GM21737 (cell line): ENCODE data around the gene CASZ1.

Experiments used
- ATAC-seq: cut with Tn5 transposase; IDR thresholded peaks from one replicate; pipeline ENCODE4 v1.9.1; 2021; ENCODE audit warnings: mild to moderate bottlenecking, moderate library complexity; ENCODE audit not compliant: unreplicated experiment

CASZ1 gene

GRCh38 chr1:10688409-10688786, 108.0 kb downstream of the CASZ1 start:
- ATAC-seq: no peak

- ATAC-seq: no peak
Measured at GRCh38 chr1:10687782-10688408, 108.6 kb downstream of the CASZ1 start.

DNA sequence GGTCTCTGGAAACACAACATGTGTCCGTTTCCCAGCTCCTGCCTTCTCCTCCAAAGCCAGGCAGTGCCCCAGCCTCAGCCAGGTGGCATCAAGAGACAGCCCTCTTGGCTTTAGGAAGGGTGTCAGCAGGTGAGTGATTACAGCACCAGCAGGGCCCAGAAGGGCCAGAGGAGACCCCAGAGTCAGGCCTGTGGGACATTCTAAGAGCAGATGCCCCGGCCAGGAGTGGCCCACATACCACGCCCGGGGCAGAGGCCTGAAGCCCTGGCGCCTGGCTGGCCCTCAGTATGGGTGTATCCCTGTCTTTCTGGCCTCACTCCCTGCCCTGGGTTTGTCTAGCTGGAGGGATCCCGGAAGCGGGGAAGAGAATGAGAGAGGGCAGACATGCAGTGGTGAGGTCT, 109.2 kb downstream of the CASZ1 start:
- ATAC-seq: no peak

DNA sequence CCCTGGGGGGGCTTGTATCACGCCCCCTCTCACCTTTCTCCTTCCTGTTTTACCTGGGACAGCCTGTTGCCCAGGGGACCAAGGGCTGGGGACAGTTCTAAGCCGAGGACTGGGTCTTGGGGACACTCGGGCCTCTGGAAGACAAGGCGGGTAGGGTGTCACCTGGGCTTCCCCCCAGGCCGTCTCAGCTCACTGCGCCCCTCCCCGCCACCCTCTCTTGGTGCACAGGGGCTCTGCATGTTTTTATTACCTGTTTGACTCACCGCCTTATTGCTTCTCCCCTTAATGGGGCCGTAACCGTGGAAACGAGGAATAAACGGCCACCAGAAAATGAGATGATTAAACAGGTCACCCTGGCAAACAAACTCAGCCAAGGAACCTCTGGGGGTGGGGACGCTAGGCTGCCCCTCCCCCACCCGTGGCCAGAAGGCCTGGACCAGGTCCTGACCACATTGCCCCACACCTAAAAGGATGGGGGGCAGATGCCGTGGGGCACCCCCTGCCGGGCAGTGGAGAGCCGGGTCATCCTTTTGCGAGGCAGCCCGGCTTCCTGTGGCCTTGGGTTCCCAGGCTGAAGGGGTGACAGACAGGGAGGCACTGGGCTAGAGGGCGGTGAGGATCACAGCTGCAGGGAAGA, 109.9 kb downstream of the CASZ1 start:
- ATAC-seq: no peak

DNA sequence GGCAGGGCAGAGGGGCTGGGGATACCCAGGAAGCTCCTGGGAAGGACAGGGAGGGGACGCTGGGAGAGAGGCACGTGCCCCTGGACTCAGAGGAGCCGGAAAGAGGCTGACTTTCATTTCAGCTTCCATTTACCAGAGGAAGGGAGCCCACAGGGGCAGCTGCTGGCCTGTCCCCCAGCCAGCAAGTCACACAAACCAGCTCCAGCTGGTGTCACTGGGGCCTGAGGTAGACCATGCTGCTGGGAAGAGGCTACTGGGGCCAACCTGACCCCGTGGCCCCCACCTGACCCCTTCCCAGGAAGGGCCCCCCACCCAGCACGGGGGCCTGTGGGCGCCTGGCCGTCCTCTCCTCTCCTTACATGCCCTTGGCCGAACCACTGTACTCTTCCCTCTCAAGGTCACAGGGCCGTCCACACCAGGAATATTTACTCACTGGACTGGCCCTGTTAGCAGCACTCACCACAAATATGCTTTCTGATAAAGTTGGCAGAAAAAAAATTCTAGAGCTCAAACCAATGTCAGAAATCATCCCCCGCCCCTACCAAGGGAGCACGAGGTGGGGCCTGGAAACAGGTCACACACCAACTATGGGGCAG, 110.5 kb downstream of the CASZ1 start:
- no peak for ATAC-seq

DNA sequence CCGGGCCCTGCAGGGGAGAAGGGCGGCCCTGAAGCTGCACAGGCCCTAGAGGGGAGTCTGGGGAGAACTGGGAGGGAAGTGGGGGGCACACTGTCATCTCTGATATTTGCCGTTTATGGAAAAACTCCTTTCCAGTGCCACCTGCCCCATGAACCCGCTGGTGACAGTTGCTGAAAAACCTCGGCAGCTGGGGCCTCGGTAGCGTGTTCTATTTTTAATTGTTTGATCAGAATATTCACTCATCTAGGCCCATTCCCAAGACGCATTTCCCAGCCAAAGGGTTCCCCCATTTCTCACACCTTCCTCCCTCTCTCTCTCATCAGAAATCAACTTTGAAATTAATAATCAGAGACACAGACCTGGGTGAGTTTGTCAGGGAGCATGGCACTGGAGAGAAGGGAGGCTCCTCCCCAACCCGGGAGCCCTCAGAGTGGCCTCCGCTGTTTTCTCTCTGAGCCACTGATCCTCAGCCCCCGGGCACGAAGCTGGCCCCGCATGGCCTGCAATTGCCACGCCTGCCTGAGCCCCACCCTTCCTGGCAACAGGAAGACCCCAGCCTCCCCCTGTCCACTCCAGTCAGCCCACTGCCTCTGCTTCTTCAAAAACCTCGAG, 111.1 kb downstream of the CASZ1 start:
- no peak for ATAC-seq

- ATAC-seq: no peak
Measured at GRCh38 chr1:10684221-10684620, 112.2 kb downstream of the CASZ1 start.

DNA sequence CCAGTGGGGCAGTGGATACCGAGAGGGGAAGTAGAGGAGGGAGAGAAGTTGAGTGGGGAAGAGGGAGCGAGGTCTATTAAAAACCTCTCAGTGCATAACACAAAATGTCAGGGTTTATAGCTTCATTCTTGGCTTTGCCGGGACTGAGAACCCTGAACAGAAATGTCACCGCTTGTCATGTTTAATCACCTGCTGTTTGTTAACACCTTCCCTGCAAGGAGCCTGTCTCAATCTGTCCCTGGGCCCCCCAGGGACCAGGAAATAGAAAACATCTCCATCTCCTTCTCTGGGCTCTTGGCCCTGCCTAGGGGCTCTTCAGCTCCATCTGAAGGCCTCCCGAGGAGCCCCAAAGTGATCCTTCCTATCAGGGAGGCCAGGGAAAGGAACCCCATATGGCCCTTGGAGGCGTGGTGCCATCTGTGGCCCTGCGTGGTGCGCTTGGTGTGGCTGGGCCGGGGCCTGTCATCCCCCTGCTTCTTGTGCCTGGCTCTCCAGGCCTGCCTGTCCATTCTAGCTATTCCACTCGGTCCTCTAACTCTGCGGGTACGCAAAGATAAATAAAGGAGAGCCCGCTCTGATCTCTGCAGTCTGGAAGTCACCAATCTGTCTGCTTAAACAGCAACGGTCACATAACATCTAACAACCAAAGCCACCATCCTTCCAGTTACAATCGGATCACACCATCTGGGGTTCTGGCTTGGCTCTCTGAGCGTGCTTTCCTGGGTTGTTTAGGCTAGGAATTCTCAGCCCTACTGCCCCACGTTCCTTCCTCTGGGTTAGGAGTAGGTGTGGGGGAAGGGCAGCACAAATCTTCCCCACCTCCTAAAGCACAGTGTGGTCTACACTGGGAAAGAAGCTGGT, 113.8 kb downstream of the CASZ1 start:
- ATAC-seq: no peak

- no peak for ATAC-seq
Measured at GRCh38 chr1:10682108-10682445, 114.4 kb downstream of the CASZ1 start.

DNA sequence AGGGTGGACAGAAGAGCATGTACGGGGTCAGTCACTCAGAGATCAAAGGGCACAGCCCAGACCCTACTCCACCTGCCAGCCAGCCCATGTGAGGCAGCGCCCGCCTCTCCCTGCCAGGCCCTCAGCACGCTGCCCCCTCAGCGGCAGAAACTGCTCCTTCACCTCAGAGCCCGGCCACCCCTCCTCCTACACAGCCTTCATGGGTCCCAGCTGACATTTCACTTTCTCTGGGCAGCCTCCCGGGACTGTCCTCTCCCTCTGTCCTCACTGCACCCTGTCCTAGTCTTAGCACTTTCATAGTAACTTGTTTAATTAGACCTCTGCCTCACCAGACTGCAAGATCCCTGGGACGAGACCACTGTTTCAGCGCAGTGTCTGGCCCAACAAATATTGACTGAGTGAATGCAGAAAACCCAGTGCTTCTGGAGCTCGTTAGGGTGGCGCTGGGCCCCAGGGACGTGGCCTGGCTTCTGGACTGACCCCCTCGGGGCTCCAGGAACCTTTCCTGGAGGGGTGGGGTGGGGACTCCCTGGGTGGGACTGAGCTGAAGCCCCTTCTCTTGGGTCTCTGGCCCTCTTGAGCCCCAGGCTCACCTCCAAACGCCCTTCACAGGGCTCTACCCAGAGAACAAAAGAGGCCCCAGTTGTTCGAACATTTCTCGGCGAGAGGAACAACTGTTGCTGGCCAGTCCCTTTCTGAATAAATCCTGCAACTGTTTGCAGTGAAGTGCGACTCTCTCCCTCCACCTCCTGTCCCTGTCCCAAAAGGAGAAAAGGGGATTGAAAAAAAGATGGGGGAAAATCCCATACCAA, 114.9 kb downstream of the CASZ1 start:
- no peak for ATAC-seq

DNA sequence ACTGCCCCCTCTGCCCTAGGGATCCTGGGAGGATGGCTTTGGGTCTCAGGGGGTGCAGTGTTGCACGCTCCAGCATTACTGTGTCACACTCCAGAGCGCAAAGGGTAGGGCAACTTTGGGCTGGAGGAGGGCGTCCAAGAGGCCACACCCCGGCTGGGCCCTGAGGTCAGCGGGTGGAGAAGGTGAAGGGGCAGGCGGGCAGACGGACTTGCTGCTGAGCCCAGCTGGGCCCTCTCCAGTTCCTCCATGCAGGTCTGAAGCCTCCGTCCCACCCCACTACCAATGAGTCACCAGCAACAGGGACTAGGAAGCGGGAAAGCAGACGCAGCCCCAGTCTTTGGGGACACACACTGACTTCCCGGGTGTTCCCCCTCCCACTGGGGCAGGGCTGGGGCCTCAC, 116.0 kb downstream of the CASZ1 start:
- ATAC-seq: no peak

DNA sequence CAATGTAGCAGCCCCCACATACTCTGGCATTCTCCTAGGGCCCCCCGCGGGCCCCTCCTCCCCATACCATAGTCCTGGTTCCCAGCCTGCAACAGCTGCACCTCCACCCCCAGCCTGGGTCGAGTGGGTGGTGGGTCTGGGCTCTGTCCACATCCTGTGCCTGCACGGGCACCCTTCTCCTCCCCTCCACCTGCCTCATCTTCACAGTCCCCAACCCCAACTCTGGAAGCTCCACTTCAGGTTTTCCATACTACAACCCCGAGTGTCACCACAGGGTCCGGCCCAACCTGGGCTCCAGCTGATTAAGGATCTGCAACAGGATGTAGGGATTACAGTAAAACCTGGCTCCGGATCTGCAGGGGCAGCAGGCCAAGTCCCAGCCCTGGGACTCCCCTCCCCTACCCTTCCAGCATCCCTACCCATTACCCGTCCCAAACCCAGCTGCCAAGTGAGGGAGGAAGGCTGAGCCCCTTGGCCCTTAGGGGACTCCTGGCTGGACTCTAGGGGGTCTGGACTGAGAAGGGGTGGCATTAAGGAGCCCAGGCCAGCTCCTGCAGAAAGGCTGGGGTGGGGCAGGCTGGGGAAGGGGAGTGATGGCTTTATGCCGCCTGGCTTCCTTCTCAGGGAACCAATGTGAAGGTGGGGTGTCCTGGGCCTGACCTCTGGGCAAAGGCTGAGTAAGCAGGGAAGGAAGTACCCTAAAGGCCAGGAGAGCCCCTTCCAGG, 116.8 kb downstream of the CASZ1 start:
- ATAC-seq: no peak

- ATAC-seq: no peak
Measured at GRCh38 chr1:10678852-10679251, 117.6 kb downstream of the CASZ1 start.

- no peak for ATAC-seq
Measured at GRCh38 chr1:10678402-10678801, 118.0 kb downstream of the CASZ1 start.

DNA sequence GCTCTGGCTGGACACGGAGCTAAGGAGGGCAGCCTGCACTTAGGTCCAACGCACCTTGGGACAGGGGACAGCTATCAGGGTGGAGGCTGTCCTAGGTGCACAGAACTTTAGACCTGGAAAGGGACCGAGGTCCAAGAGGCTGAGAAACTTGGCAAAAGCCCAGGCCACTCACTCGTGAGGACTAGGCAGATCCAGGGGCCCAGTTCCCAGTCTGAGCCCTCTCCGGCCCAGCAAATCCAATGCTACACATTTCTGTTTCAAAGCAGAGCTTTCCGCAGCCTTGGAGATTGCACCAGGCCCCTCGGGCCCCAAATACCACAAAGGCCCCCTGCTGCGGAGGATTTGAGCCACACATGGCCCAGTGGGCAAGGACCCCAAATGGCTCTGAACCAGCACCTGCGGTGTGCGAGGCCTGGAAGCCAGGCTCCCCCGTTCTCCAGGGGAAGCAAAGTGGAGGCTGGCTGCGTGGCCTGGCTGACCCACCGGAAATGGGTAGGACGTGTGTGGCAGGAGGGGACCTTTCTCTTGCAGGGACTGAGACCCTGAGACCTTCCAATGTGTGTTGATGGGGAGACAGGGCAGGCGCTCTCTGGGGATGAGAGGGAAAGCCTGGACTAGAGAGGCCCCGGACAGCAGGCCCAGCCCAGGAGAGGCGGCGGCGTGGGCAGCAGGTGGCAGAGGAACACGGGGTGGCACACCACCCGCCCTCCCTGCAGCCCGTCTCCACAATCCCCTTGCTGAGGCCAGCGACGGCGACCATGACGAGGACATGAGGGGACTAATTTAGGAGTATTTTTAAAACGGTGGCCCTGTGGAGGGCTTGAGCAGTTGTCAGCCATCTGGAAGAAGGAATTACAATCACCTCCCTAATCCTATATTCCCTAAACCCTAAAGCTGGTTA, 118.7 kb downstream of the CASZ1 start:
- no peak for ATAC-seq

- ATAC-seq: no peak
Measured at GRCh38 chr1:10676963-10677362, 119.5 kb downstream of the CASZ1 start.

DNA sequence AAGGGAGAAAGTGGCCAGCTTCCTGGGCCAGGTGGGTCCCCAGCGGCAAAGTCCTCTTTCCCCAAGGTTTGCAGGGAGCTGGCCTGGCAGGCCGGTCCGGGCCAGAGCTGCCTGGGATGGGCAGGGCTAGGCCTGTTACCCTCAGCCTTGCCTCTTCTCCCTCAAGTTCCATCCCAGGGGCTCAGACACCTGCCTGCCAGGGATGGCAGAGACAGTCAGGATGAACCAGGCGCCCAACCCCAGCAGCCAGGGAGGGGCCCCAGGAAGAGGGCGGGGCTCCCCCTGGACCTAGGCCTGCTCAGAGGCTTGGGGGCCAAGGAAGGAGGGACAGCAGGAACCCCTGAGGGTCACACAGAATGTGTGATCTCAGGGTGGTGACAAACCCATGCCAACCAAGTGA, 120.6 kb downstream of the CASZ1 start:
- ATAC-seq: no peak

- ATAC-seq: no peak
Measured at GRCh38 chr1:10674700-10675609, 121.5 kb downstream of the CASZ1 start.
